GM20431 (cell line): ENCODE data around the gene MEGF6.

Experiments
- in situ Hi-C: fragments of 300-500 bp; cut with MseI, MboI; formaldehyde crosslinking; loops from one replicate; pipeline ENCODE4 v1.15.0; 2020; ENCODE audit warnings: low sequenced_read_pairs; ENCODE audit not compliant: unreplicated experiment

The MEGF6 gene

DNA sequence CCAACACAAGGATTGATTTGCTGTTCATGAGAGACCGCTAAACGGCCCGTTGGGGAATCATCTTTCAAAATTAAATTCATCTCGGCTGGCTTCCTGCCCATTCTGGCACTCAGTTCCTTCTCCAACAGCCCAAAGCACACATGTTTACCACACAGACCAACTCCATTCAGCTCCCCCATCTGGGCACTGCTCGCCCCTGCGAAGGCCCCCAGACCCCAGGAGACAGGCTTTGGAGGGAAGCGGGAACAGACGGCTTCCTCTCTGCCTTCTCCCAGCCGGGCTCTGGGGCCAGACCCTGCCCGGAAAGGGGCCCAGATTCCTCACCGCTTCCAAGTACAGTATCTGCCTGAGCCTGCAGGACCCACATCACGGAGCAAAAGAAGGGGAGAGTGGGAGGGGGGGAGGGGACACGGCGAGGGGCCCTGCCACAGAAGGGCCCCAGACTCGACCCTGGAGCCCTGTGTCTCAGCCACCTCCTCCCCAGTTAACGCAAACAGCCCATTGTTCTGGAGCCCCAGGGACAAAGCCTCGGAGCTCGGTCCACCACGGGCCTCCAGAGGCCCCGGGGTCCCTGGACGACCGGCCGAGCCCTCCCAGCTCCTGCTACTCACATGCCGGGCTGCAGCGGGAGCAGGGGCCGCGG is 660 bp downstream of the MEGF6 start:
- in situ Hi-C loops, result no loop called here

DNA sequence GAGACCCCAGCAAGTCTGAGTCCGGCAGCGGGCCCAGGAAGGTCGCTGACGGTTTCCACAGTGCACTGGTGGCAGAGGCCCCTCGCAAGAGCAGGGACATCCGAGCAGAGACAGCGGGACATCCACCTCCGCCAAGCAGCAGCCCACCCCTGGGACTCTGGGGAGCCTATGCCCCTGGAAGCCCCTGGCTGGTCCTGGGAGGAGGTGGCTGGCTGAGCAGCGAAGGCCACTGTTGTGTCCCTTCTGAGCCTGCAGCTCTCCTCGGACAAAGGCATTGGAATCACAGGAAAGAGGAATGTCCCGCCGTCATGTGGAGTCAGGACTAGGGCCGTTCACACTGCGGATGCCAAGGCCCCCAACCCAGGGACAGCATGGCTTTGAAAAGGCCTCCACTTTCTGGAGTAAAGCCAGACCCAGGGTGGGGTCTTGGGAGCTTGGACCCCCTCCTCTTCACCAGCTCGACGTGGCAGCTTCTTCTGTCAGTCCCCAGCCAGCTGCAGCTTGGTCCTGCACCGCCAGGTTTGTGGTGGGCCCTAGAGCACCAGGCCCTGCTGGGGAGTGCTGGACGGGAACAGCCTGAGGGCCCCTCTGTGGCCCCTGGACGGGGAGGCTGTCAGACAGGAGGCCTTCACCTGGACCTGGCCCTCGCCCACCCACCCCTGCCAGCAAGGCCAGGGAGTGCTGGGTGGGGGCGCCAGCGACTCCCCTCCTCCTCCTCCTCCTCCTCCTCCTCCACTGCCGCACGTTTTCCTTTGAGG is 1.4 kb downstream of the MEGF6 start:
- in situ Hi-C loops, result no loop called here

DNA sequence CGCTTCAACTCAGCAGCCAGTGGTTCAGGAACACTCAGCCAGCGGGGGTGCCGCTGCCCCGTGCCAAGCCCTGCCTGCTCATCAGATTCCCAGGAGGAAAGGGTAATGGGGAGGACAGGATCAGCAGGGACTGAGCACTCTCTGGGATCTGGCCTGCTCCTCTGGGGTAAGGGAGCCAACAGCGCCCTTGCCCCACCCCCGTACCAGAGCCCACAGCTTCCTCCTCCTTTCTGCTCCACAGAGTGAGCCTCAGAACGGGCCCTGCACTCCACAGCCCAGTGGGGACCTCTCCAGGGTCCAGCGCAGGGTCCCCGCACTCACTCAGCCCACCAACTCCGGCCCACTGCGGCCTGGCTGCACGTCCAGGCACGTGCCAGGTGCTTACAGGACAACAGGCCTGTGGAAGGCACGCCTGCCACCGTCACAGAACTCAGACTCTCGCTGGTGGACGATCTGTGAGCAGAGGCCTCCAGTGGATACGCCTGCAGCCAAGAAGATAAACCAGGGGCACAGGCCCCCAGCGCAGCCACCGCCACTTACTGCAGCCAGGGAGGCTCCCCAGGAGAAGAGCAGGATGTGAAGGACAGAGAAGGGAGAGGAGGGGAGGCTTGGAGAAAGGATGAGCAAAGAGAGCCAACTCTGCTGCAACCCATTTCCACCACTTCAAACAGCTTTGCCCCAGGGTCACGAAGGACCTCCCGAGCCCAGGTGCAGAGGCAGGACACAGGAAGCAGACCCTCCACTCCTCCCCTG is 2.1 kb downstream of the MEGF6 start:
- in situ Hi-C loops, result no loop called here

DNA sequence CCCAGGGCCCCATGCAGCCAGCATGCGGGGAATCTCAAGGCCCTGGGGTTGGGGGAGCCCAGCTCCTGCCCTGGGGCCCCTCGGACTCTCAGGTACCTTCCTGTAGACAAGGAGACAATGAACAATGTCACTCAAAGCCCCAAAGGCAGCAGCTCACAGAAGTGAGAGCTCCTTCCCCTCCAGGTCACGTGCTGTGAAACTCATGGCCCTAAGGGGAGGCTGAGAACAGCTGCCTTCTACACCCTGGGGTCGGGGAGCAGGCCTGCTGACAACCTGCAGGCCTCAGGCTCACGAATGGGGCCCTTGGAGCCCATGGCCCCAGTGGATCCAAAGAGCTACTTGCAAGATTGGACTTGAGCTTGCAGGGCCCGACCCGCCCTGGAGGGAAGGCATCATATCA is 3.2 kb downstream of the MEGF6 start:
- in situ Hi-C loops, result no loop called here

DNA sequence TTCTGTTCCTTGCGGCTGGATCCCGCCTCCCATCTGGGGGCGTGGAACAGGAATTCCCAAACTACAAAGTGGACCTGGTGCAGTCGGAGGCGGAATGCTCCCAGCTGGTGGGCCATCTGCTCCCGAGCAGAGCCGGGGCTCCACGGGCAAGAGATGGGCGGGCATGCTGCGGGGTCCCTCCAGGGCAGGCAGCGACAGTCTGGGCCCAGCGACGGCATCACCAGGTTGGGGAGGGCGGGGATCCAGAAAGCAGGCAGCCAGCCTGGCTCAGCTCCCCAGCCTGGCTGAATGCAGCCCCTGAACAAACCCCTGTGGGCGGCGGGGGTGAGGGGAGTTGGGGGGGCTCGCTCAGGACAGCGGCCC is 3.6 kb downstream of the MEGF6 start:
- in situ Hi-C loops, result no loop called here

DNA sequence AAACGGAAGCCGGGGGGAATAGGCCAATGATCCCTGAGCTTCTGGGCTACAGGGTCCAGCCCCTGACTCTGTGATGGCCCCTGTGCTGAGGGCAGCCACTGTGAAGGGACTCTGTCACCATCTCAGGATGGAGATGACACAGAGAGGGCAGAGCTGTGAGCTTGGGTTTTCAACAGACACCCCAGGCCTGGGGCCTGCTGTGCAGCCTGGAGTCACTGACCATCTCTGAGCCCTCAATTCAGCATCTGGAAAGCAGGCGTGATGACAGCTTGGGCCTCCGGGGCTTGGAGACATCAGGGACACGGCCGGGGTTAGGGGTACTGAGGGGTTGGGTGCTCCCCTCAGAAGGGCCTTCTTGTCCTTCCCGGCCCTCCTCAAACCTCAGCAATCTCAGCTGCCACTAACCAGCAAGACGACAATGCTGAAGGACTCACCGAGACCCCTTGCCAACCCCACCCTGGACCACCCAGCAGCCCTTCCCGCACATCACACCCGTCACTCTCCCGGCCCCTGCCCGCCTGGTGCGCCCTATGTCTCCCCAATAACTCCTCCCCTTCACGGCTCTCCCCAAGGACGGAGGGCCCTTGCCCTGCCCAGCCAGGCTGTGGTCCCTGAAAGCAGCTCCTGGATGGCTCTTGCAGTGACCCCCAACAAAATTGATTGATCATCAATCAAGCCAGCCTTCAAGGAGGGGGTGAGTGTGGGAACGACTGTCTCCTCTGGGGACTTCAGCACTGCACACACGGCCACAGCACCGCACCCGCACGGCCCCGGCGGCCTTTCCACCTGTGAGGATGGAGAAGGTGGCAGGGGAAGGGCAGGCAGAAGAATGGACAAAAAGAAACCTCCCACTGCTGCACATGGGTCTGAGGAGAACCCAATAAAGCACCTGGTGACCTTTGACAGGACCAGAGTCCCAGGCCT is 4.3 kb downstream of the MEGF6 start:
- in situ Hi-C loops, result no loop called here

DNA sequence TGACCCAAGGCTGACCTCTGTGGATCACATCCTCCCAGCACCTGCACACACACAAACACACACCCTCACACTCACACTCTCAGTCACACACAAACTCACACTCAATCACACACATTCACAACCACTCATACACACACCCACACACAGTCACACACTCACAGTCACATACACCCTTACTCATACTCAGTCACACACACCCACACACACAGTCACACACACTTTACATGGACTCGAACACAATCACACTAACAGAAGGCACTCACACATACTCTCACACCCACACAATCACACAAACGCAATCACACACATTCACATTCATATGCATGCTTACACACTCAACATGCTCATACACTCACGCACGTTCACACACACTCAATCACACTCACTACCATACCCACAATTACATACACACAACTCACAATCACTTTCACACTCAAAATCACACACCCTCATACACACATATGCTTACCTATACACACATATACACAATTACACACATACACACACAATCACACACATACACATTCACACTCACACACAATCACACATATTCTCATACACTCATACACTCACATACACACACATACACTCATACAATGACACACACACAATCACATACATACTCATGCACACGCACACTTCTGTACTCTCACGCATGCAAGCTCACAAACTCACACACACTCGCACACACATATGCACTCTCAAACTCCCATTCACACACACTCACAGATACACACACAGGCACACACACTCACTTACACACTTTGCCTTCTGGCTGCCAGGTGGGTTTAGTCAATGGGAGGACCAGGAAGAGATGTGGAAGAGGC is 6.1 kb downstream of the MEGF6 start:
- in situ Hi-C loops, result no loop called here

DNA sequence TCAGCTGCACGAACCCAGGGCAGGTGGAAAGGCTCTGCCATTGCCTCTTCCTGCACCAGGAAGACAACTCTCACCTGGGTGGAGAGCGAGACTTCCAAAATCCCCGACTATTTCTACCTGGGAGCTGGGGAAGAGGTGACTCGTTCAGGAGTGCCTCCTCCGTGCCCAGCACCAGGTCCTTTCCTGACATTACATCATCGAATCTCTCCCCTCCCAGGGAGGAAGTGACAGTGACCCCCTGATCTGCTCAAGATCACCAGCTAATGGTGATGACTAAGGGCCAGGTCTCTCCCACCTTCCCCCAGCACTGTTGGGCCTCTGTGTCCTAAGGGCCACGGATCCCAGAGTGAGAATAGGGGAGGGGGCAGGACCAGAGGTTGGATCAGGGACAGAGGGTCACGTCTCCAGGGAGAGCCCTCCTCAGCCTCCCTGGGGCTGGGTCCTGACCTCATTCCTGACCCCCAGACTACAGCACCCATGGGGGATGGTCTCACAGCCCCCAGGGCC is 6.8 kb downstream of the MEGF6 start:
- in situ Hi-C loops, result no loop called here

DNA sequence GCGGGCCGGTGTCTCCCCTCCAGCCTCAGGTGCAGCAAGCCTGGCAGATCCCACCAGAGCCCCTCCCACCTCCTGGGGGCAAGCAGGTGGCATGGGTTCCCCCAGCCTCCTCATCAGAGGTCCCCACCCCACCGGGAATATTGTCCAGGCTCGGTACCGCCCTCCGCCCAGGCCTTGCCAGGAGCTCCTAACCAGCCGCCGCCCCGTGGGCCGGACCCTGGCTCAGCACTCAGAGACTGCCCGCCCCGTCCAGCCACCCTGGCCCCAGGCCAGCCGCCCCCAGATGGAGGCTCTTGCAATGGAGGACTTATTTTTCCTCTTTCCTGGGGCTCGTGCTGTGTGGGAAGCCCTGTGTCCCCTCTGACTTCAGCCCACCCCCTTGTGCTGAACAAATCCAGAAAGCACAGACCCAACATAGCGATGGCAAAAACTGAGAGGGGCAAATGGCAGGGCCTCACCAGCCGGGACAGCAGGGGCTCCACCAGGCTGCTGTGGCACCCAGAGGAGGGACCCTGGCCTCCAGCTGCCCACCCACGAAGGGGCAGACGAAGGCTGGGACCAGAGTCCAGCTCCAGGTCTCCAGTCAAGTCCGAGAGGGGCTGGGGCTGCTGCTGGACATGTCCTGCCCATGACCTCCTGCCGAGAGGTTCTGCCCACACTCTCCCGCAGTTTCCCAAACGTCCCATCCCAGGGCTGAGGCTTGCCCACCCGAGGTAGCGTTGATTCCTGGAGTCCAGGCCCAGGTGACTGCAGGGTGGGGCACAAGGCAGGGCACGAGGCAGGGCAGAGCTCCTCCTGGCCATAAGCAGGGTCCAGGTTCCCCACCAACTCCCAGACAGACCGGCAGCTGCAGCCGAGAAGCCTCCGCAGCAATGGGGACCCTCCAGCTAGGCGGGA is 7.5 kb downstream of the MEGF6 start:
- in situ Hi-C loops, result no loop called here

DNA sequence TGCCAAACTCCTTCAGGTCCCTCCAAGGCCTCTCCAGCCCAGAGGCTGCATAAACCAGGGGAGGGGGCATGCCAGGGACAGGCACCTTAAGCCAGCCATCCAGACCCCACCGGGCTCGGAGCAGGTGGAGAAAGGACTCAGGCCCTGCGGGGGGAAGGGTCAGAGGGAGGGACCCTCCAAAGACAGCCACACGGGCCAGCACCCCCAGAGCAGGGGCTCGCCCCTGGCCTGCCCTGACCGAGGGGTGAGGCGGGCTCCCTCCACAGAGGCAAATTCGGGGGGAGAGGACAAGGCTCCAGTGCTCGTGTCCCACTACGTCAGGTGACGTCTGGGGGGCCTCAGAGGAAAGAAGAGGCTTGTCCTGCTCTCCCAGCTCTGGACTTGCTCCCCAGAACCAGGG is 8.2 kb downstream of the MEGF6 start:
- in situ Hi-C loops, result no loop called here

DNA sequence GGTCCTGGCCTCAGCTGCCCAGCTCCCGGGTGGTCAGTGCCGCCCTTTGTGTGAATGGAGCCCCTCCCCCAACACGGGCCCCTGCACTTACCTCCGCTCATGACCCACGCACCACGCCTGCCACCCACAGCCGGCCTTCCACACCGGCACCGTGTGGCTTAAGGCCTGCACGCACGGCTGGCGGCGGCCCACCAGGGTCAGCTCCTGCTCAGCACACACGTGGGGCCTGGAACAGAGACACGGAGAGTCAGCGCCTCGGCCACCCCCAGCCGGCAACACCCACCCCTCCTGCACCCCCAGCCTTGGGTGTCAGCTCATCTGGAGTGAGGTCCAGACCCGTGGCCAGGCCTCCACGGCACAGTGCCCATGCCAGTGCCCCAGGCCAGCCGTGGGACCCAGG is 8.9 kb downstream of the MEGF6 start:
- in situ Hi-C loops, result no loop called here

DNA sequence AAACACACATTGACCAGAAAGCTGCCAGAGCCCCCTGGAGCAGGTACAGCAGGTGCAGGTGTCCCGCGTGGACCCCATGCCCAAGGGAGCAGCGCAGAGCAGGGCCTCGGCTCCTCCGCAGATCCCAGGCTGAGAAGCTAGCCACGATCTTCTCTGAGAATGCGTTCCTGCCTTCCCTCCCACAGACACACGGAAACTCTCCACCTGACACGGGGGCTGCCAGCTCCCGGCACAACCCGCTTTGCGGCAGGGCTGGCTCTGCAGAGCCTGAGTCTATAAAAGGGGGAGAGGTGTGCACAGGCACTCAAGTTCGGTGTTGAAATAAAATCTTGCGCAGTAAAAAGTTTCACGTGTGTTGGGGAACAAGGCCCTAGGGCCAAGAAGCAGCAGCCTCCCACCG is 9.6 kb downstream of the MEGF6 start:
- in situ Hi-C loops, result no loop called here

DNA sequence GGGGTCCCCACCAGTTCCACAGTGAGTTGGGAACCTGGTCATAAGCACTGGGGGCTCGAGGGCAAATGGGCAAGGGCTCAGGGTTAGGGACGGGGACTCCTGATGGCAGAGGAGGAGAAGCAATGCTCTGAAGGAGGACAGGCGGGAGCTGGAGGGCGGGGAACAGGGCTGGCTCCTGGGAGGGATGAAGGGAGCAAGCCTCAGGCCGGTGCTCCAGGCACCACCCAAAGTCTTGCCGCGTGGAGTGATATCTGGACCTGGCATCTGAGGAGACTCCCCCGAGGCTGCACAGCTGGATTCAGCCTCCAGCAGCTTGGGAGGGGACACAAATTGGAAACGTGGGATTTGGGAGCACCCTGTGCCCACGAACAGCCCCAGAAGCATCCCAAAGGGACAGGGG is 11.0 kb downstream of the MEGF6 start:
- in situ Hi-C loops, result no loop called here

DNA sequence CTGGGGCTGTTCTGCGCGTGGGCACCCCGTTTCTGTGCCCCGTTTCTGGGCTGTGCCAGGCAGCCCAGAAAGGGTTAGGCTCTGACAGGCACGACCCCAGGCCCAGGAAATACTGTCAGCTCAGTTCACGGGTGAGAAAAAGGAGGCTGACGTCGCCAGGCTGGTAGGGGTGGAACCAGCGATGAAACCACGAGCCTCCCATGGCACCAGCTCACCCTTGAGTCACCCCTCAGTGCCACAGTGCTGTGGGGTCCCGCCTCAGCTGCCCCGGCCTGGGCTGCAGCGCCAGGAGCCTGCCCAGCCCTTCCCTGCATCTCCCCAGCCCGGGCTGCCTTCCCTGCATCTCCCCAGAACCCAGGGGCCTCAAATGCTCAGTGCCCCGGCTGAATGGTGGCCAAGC is 11.5 kb downstream of the MEGF6 start:
- in situ Hi-C loops, result no loop called here

DNA sequence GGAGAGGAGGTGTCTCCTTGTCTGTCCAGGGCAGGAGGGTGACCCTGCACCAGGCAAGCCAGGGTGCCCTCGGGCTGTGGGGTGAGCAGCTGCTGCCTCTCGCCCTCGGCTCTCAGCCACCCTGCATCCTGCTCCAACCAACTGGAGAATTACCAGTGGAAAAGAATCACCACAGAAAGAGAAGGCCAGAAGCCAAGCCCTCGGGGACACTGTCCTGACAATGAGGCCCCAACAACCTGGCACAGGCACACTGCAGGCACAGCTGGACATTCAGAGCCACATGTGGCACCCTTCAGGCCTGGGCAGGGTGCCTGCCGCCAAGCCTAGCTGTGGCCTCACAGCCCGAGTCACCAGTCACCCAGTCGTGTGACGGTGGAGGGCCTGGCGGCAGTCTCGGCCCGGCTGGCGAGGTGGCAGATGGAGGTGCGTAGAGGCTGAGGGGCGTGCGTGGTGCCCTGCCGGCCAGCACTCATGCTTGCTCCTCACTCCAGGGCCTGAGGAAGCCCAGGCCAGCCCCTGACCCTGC is 12.0 kb downstream of the MEGF6 start:
- in situ Hi-C loops, result no loop called here

DNA sequence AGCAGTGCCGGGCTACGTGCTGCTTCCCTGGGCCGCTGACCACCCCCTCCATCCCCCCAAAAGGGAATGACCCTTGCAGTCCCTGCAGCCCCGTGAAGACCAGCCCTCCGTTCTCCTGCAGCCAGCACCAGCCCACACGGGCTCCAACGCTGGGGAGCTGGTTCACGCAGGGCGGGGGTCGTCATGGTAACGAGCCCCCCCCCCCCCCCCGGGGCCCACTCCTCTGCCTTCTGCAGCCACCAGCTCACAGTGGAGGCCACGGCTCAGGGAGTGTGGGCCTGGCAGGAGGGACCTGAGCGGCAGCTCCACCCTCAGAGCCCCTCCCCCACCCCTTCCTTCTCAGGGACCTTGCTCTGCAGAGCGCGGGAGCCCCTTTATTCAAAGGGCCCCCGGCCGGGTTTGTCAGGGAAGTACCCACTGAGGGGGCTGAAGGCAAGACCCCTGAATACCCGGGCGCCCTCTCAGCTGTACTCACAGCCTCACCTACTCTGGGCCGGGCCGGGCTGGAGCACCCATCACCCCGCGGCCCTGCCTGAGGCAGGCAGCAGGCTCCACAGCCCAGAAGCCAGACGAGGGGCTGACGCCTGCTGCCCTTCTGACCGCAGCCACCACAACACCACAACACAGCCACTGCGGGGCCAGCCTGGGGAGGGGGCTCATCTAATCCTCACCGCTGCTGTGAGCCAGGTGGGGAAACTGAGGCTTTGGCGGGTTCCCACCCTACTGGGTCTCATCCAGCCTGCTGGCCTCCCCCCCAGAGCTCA is 12.6 kb downstream of the MEGF6 start:
- in situ Hi-C loops, result no loop called here

DNA sequence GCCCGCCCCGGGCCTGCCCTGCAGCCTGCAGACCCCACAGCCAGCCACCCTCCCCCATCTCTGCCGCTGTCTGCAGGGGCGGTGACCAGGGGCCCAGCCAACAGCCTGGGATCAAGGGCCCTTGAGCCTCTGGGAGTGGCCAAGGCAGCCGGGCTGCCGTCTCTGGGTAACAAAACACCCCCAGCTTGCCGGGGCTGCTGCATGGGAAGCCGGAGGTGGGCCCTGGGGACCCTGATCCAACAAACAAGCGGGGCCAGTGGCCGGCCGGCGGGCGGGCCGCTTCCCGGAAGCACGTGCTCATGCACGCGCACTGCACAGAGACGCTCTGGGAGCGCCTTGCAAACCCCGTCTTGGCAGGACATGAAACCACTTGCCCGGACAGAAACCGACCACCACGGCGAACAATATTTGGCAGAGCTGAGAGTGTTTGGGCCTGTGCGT is 13.2 kb downstream of the MEGF6 start:
- in situ Hi-C loops, result no loop called here
